Suprapubic skin (tissue), 4 donors: Measurements from ENCODE around the gene ZGRF1. TPM values are rescaled to one million over a fixed set of nuclear protein-coding genes. Genes with fewer than 3 reads are reported as not detected.
A peak's percentile ranks its signal among the peaks of the same experiment; 100 is the strongest.
"Not testable (repeated sequence)": the region's sequence is repeated elsewhere in the genome, so short reads cannot be mapped to it uniquely, and the experiment has no call there.

Experiments
- DNase-seq, 2 donors: peaks; one replicate each; pipeline ENCODE4 v3.0.0-alpha.2; 2019; ENCODE audit warnings: low spot score in 2 of 2
- H3K27ac ChIP-seq: fragments of 200-600 bp; sonication (generic); one replicate; pipeline ENCODE4 v1.5.1; 2019
- H3K27me3 ChIP-seq: fragments of 200-600 bp; sonication (generic); one replicate; pipeline ENCODE4 v1.5.1; 2019
- H3K36me3 ChIP-seq: fragments of 200-600 bp; sonication (generic); one replicate; pipeline ENCODE4 v1.5.1; 2019
- H3K4me1 ChIP-seq: fragments of 200-600 bp; sonication (generic); one replicate; pipeline ENCODE4 v1.5.1; 2019
- H3K4me3 ChIP-seq: fragments of 200-600 bp; sonication (generic); one replicate; pipeline ENCODE4 v1.5.1; 2019; ENCODE audit warnings: mild to moderate bottlenecking
- H3K9me3 ChIP-seq: fragments of 200-600 bp; sonication (generic); one replicate; pipeline ENCODE4 v1.5.1; 2019
- CTCF ChIP-seq, 2 donors: fragments of 200-600 bp in 1 of 2; fragments of 450-650 bp in 1 of 2; sonication (generic) in 1 of 2; IDR thresholded peaks; one replicate each; pipeline ENCODE4 v1.5.1; 2016 to 2019; ENCODE audit warnings: antibody characterized with exemption in 2 of 2, mild to moderate bottlenecking in 1 of 2, moderate library complexity in 1 of 2
- EP300 ChIP-seq: sonication (generic); formaldehyde crosslinking; IDR thresholded peaks from one replicate; pipeline ENCODE4 v1.6.1; 2017; ENCODE audit warnings: antibody characterized with exemption
- POLR2A ChIP-seq, 2 donors: fragments of 450-650 bp; IDR thresholded peaks; one replicate each; pipeline ENCODE4 v1.6.1; 2017; ENCODE audit warnings: antibody characterized with exemption in 2 of 2, mild to moderate bottlenecking in 2 of 2, moderate library complexity in 2 of 2
- POLR2AphosphoS5 ChIP-seq, 3 donors: sonication (generic); formaldehyde crosslinking; IDR thresholded peaks; one replicate each; pipeline ENCODE4 v1.6.1; 2017; ENCODE audit warnings: antibody characterized with exemption in 3 of 3
- WGBS: methylation state at CpG from one replicate; pipeline ENCODE4 v1.1.5; 2018; 5-methylcytosine and 5-hydroxymethylcytosine counted together
- total RNA-seq, 4 donors: library from RNA; depleted of rRNA; stranded (reverse); fragments of >200 nt; gene quantifications; one replicate each; pipeline ENCODE4 v1.1.0, GENCODE V29; 2016

ZGRF1 gene
- total RNA-seq, 4 donors from 2014 or later = 2.0 to 9.7 (median 6.6) TPM

DNA sequence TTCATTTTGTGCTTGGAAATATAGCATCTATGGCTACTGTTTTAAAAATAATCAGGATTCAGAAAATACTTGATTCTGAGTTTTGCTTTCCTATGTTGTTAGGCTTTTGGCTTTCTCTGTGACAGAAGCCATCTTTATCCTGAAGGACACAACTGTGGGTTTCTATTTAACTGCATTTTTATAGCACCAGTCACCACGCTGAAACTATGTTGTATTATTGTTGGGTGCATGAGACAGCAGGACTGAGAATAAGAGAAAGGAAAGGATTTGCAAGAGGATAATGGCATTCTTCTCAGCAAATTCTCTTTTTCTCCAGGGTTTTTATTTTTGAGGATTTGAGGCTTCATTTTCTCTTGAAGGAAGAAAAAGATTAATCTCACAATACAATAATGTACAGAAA, 110.6 kb downstream of the ZGRF1 start:
- no peaks in the 10 kb centered on the region for H3K36me3 ChIP-seq
- WGBS = 53% methylated on average over 1 of the region's 1 CpG
- peaks cover 70% of the 10 kb centered on the region for H3K27me3 ChIP-seq
- peaks cover 19% of the 10 kb centered on the region for H3K4me1 ChIP-seq
- TF ChIP-seq POLR2A (IDR thresholded peaks at IDR 0.05) = no peak
- TF ChIP-seq POLR2AphosphoS5 (IDR thresholded peaks at IDR 0.05) = no peak
- no peak for TF ChIP-seq EP300
- no peak for TF ChIP-seq CTCF (IDR thresholded peaks at IDR 0.05)
- H3K27ac ChIP-seq = no peak overlapping the region
- no peaks in the 10 kb centered on the region for H3K9me3 ChIP-seq
- DNase-seq = no peak
- H3K4me3 ChIP-seq = no peak overlapping the region

DNA sequence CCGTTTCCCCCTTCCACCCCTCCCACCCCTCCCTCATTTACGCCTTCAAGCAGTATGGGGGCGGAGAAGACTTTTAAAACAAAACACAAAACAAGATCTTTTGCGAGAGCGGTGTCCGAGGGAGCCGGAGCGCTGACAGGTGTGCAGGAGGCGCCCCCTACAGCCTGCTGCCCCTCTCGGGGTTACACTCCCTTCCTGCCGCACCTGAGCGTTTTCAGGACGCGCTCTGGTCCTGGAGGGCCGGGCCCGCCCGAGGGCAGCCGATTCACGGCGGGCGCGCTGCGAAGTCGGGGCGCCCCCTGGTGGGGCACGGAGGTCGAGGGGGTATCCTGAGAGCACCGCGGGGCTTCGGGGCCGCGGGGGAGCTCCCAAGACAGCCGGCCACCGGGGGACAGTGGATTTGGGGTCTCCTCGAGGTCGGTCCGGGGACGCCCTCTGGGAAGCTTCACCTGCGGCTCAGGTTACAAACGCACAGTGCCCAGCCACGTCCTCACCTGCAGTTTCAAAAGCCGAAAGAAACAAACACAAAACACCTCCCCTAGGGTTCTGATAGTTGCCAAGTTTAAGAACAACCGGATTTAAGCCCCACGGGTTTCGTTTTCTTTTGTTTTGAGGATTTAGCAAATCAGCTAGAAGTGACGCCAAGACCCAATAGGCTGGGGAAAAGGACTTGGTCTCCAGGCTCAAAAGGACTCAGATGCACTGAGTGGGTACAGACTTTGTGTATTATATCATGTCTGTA, 112.8 kb downstream of the ZGRF1 start:
- no peaks in the 10 kb centered on the region for H3K9me3 ChIP-seq
- DNase-seq = no peak
- H3K36me3 ChIP-seq = no peaks in the 10 kb centered on the region
- 5% methylated on average over 11 of the region's 46 CpGs for WGBS
- TF ChIP-seq POLR2A (IDR thresholded peaks at IDR 0.05) (no peak), POLR2AphosphoS5 (IDR thresholded peaks at IDR 0.05) (no peak), EP300 (no peak), CTCF (IDR thresholded peaks at IDR 0.05) (peak; percentile 14 to 69)
- H3K27me3 ChIP-seq = peaks cover 78% of the 10 kb centered on the region
- no peak overlapping the region for H3K27ac ChIP-seq
- peaks cover 28% of the 10 kb centered on the region for H3K4me1 ChIP-seq
- peak overlapping the region; percentile 48 for H3K4me3 ChIP-seq

DNA sequence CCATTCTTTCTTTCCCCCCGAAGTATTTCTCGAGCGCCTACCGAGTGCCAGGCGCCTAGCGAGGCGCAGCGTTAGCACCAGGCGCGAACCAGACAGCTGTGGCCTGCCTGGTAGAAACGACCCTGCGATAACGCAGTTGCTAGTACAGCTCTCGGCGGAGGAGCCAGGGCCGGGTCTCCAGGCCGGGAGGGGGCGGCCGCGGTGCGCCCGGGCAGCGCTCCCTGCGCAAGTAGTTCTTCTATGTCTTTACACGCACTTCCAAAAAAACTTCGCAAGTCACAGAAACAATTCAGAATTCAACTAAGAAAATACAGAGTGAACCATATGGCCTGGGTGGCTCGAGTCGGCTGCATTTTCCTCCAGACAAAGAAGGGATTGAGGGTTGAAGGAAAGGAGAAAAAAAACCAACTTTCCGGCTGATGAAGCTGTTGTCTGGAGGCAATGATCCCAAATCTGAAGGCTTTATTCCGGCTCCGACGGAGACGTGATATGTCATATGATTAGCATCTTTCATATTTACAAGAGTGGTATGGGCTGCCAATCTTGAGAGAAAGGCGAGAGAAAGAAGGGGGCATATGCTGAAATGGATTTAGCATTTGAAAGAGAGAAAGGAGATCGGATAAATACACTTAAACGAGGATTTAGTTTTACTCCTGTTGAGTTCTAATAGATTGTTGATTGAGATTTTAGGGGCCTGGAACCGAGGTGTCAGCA, 113.5 kb downstream of the ZGRF1 start:
- no peak for TF ChIP-seq CTCF (IDR thresholded peaks at IDR 0.05)
- TF ChIP-seq POLR2A (IDR thresholded peaks at IDR 0.05) = no peak
- no peak for TF ChIP-seq POLR2AphosphoS5 (IDR thresholded peaks at IDR 0.05)
- TF ChIP-seq EP300 = no peak
- peaks cover 85% of the 10 kb centered on the region for H3K27me3 ChIP-seq

DNA sequence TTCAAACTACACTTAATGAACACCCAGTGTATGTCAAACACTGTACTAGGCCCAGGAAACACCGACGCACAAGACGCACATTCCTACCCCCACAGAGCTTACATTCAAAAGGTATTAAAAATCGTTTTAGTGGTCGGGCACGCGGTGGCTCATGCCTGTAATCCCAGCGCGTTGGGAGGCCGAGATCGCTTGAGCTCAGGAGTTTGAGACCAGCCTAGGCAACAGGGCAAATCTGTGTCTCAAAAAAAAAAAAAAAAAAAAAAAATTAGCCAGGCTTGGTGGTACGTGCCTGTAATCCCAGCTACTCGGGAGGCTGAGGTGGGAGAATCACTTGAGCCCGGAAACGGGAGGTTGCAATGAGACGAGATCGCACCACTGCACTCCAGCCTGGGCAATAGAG, 114.3 kb downstream of the ZGRF1 start:
- H3K27ac ChIP-seq, DNase-seq, H3K4me3 ChIP-seq, H3K36me3 ChIP-seq, H3K9me3 ChIP-seq: not testable (repeated sequence)
- WGBS = 27% methylated on average over 16 of the region's 17 CpGs
- peaks cover 92% of the 10 kb centered on the region for H3K27me3 ChIP-seq
- peaks cover 33% of the 10 kb centered on the region for H3K4me1 ChIP-seq

More for the DNA sequence above, 113.5 kb downstream of the ZGRF1 start:
- no peak overlapping the region for H3K27ac ChIP-seq
- no peak for DNase-seq
- H3K9me3 ChIP-seq = no peaks in the 10 kb centered on the region
- peak overlapping the region; percentile 48 for H3K4me3 ChIP-seq
- peaks cover 28% of the 10 kb centered on the region for H3K4me1 ChIP-seq
- H3K36me3 ChIP-seq = no peaks in the 10 kb centered on the region
- WGBS = 9% methylated on average over 36 of the region's 37 CpGs

GRCh38 chr4:112521123-112522023, 115.3 kb downstream of the ZGRF1 start:
- Histone ChIP-seq H3K4me3 (no peak overlapping the region), H3K27ac (no peak overlapping the region), H3K27me3 (peaks cover 92% of the 10 kb centered on the region), H3K36me3 (no peaks in the 10 kb centered on the region), H3K4me1 (peaks cover 44% of the 10 kb centered on the region), H3K9me3 (no peaks in the 10 kb centered on the region)
- TF ChIP-seq POLR2AphosphoS5 (IDR thresholded peaks at IDR 0.05) (no peak), EP300 (no peak), CTCF (IDR thresholded peaks at IDR 0.05) (no peak), POLR2A (IDR thresholded peaks at IDR 0.05) (no peak)
- DNase-seq = no peak
- 11% methylated on average over 26 of the region's 30 CpGs for WGBS
